K562 (cell line): Measurements from ENCODE around the gene FADD. TPM values are rescaled to one million over a fixed set of nuclear protein-coding genes. Genes with fewer than 3 reads are reported as not detected.

Experiments used
- ARID4B ChIP-seq: sonication (generic); formaldehyde crosslinking; IDR thresholded peaks from 2 replicates; pipeline ENCODE4 v1.8.0; 2022; ENCODE audit warnings: mild to moderate bottlenecking, missing genetic modification reagents
- ETV1 ChIP-seq: fragments of 450-650 bp; conservative IDR thresholded peaks from 2 replicates; pipeline ENCODE4 v1.6.1; 2016; ENCODE audit warnings: missing genetic modification characterization, control low read depth, low read depth, missing compliant biosample characterization
- MIER1 ChIP-seq: fragments of 450-650 bp; IDR thresholded peaks from 2 replicates; pipeline ENCODE4 v1.6.1; 2016; ENCODE audit warnings: antibody characterized with exemption, mild to moderate bottlenecking, low read depth
- NCOA6 ChIP-seq: fragments of 450-650 bp; IDR thresholded peaks from 2 replicates; pipeline ENCODE4 v1.6.1; 2017; ENCODE audit warnings: mild to moderate bottlenecking
- PHF20 ChIP-seq: fragments of 450-650 bp; IDR thresholded peaks from 2 replicates; pipeline ENCODE4 v1.6.1; 2018; ENCODE audit not compliant: partially characterized antibody
- PHF21A ChIP-seq: fragments of 450-650 bp; IDR thresholded peaks from 2 replicates; pipeline ENCODE4 v1.6.1; 2017; ENCODE audit warnings: low read depth, borderline replicate concordance
- PML ChIP-seq: IDR thresholded peaks from 2 replicates; pipeline ENCODE4 v1.6.1; 2012; ENCODE audit warnings: low read length, inconsistent platforms
- POLR2H ChIP-seq: IDR thresholded peaks from 2 replicates; pipeline ENCODE4 v1.6.1; 2016; ENCODE audit warnings: missing genetic modification characterization, low read depth, mild to moderate bottlenecking, control low read depth, missing compliant biosample characterization, moderate library complexity
- PPARD ChIP-seq: fragments of 250-450 bp; sonication (Bioruptor Pico); IDR thresholded peaks from 2 replicates; pipeline ENCODE4 v1.8.0; 2022; ENCODE audit warnings: inconsistent platforms, mild to moderate bottlenecking, moderate library complexity
- PTRF ChIP-seq: fragments of 450-650 bp; IDR thresholded peaks from 2 replicates; pipeline ENCODE4 v1.6.1; 2016; ENCODE audit warnings: mild to moderate bottlenecking, missing genetic modification characterization, missing compliant biosample characterization
- SMARCA5 ChIP-seq: fragments of 450-650 bp; IDR thresholded peaks from 2 replicates; pipeline ENCODE4 v1.6.1; 2016
- SRSF7 ChIP-seq: fragments of 200-400 bp; formaldehyde crosslinking; optimal IDR thresholded peaks from 2 replicates; pipeline ENCODE3; 2017; ENCODE audit warnings: mild to moderate bottlenecking, low read depth, low read length
- TFAM ChIP-seq: fragments of 250-450 bp; sonication (Bioruptor Pico); conservative IDR thresholded peaks from 2 replicates; pipeline ENCODE4 v1.5.0; 2021; ENCODE audit warnings: mild to moderate bottlenecking, moderate library complexity
- ZNF24 ChIP-seq: fragments of 450-650 bp; IDR thresholded peaks from 2 replicates; pipeline ENCODE4 v1.6.1; 2016
- ZNF311 ChIP-seq: fragments of 250-450 bp; sonication (Bioruptor Pico); IDR thresholded peaks from 2 replicates; pipeline ENCODE4 v1.4.0; 2020; ENCODE audit warnings: mild to moderate bottlenecking, moderate library complexity
- ZNF584 ChIP-seq: fragments of 200-800 bp; sonication (Bioruptor generic); IDR thresholded peaks from 2 replicates; pipeline ENCODE4 v1.6.1; 2016; ENCODE audit warnings: low read depth, mild to moderate bottlenecking, missing genetic modification characterization, missing compliant biosample characterization
- ZNF589 ChIP-seq: fragments of 200-800 bp; sonication (Bioruptor generic); IDR thresholded peaks from 2 replicates; pipeline ENCODE4 v1.6.1; 2016; ENCODE audit warnings: low read depth, missing genetic modification characterization, missing compliant biosample characterization
- ZNF707 ChIP-seq: fragments of 250-450 bp; sonication (Bioruptor Pico); conservative IDR thresholded peaks from 2 replicates; pipeline ENCODE4 v1.8.0; 2022; ENCODE audit warnings: inconsistent platforms, mild to moderate bottlenecking, moderate library complexity
- polyA plus RNA-seq, 8 experiments: library from polyadenylated mRNA; depleted of rRNA in 4 of 8; stranded (reverse) in 5 of 8; unstranded in 3 of 8; fragments of >200 nt; fragmentation: Nextera tagmentation in 2 of 8; fragmentation: Illumina TruSeq in 1 of 8; extraction: Ambion mirVana in 2 of 8; extraction: Trizol in 1 of 8; gene quantifications; 2 replicates each; pipeline versions ENCODE4 v1.2.1 to v1.2.3, GENCODE V29; 2011 to 2014; ENCODE audit warnings: inconsistent platforms in 1 of 8, missing spikeins in 1 of 8
- total RNA-seq, 7 experiments: library from RNA; depleted of rRNA in 6 of 7; stranded (reverse); fragments of >200 nt in 6 of 7; fragmentation: Illumina TruSeq in 2 of 7; extraction: Trizol in 2 of 7; gene quantifications; 2 replicates each; pipeline versions ENCODE4 v1.2.1 to v1.2.3, GENCODE V29; 2011 to 2021; ENCODE audit warnings: low replicate concordance in 1 of 7
- TF ChIP-seq, protein P1 (sequence below), 2 experiments: fragments of 250-450 bp in 1 of 2; fragments of 450-650 bp in 1 of 2; sonication (Bioruptor Pico) in 1 of 2; IDR thresholded peaks; 2 replicates each; pipeline versions ENCODE4 v1.6.1 to v1.8.0; 2016 to 2021; ENCODE audit warnings: mild to moderate bottlenecking in 2 of 2, moderate library complexity in 2 of 2, missing compliant biosample characterization in 1 of 2, missing genetic modification characterization in 1 of 2
- TF ChIP-seq, protein P2 (sequence below): fragments of 250-450 bp; sonication (Bioruptor Pico); IDR thresholded peaks from 2 replicates; pipeline ENCODE4 v1.4.0; 2020; ENCODE audit warnings: mild to moderate bottlenecking, moderate library complexity

Gene FADD
- total and polyA plus RNA-seq, 9 of the 15 experiments (the other 6 are each of a cell fraction or from before 2014, with no cell fraction given) = 0.29 to 26.9 (median 20.4) TPM

DNA sequence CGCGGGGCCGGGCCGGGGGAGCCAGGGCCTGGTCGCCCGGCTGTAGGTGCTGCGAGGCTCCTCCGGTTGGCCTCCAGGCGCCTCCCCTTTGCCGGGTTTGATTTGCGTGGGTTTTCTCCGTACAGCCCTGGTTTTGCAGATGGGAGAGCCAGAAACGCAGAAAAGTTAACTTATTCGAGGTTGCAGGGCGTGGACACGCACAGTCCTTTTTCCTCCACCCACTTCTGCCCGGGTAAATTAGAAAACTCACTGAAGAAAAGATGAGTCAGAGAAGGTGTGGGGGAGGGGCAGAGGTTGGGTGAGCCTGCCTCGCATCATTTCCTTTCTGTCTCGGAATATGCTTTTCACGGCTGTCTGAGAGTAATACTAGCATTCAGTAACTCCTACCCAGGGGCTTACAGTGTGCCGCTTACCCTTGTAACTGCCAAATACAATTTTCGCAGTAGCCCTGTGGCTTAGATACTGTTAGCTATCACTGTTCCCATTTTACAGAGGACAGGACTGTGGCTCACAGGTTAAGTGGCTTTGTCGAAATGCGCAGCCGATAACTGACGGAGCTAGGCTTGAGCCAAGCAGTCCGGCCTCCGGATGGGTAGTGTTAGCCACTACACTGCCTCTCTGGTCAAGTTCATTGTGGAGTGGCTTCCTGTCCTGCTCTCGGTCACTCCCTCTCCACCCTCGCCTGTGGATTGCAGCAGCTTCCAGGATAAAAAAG is 812 bp downstream of the FADD start (continued):
- TF ChIP-seq PML (peak; percentile 31; the same call in 1 of the 2 replicates), NCOA6 (no peak), PPARD (CRISPR knock-in tag) (no peak), PHF20 (no peak), MIER1 (0 out of 2 replicates have a peak, but pooled peaks have one; percentile 56), PTRF (tag) (no peak), ZNF24 (peak; percentile 57; the same call in 1 of the 2 replicates), ZNF589 (CRISPR knock-in tag) (no peak), ZNF584 (no peak), POLR2H (tag) (peak; percentile 46; the same call in 1 of the 2 replicates), ARID4B (CRISPR knock-in tag) (0 out of 2 replicates have a peak, but pooled peaks have one; percentile 28), ETV1 (tag) (peak; percentile 50; the same call in 1 of the 2 replicates), ZNF707 (CRISPR knock-in tag) (0 out of 2 replicates have a peak, but pooled peaks have one; percentile 31), SRSF7 (no peak), PHF21A (peak; percentile 51; the same call in 1 of the 2 replicates), TFAM (CRISPR knock-in tag) (no peak), SMARCA5 (0 out of 2 replicates have a peak, but pooled peaks have one; percentile 21), ZNF311 (CRISPR knock-in tag) (no peak)
- TF ChIP-seq, protein P1, sequence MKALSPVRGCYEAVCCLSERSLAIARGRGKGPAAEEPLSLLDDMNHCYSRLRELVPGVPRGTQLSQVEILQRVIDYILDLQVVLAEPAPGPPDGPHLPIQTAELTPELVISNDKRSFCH (CRISPR knock-in tag; IDR thresholded peaks at IDR 0.05) = no peak
- TF ChIP-seq, protein P1 (tag; IDR thresholded peaks at IDR 0.05) = no peak
- TF ChIP-seq, protein P2, sequence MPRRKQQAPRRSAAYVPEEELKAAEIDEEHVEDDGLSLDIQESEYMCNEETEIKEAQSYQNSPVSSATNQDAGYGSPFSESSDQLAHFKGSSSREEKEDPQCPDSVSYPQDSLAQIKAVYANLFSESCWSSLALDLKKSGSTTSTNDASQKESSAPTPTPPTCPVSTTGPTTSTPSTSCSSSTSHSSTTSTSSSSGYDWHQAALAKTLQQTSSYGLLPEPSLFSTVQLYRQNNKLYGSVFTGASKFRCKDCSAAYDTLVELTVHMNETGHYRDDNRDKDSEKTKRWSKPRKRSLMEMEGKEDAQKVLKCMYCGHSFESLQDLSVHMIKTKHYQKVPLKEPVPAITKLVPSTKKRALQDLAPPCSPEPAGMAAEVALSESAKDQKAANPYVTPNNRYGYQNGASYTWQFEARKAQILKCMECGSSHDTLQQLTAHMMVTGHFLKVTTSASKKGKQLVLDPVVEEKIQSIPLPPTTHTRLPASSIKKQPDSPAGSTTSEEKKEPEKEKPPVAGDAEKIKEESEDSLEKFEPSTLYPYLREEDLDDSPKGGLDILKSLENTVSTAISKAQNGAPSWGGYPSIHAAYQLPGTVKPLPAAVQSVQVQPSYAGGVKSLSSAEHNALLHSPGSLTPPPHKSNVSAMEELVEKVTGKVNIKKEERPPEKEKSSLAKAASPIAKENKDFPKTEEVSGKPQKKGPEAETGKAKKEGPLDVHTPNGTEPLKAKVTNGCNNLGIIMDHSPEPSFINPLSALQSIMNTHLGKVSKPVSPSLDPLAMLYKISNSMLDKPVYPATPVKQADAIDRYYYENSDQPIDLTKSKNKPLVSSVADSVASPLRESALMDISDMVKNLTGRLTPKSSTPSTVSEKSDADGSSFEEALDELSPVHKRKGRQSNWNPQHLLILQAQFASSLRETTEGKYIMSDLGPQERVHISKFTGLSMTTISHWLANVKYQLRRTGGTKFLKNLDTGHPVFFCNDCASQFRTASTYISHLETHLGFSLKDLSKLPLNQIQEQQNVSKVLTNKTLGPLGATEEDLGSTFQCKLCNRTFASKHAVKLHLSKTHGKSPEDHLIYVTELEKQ = no peak
